ENCODE measurements around the gene KRTAP4-7.
"Not testable (repeated sequence)": the region's sequence is repeated elsewhere in the genome, so short reads cannot be mapped to it uniquely, and the experiment has no call there.

The KRTAP4-7 gene

DNA sequence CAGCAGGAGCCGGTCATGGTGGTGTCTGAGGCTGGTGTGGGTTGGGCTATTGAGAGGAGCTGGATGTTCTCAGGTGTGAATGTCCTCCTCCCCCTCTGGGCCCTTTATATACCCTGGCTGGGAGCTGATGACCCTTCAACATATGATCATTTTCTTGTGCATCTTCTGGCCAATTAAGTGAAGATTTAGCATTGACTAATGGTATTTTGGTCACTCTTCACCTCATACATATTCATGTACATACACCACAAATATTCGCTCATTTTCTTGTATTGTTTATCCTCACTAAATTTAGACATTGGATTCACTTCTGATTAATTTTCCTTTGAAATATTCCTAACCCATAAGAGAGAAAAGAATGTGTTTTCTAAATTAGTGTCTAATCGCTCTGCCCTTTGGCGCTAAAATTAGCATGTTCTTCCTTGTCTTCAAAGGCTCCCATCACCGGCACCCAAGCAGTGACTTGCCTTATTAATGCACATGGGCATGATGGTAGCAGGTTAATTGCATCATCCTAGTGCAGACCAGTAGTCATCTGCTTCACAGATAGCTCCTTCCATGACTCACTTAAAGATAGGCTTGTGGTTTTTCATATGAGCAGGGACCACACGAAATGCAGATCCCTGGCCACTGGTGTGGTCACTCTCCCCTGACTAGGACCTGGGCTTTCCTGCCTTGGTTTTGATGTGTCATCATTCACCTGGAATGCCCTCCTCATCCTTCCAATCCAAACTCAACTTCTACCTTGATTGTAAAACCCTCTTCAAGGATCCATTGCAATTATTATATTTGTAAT is 17.9 kb upstream of the KRTAP4-7 start, which contains the start of gene KRTAP2-4:
Gene KRTAP2-4 (minus strand): TSS at position 51 of the 796 bp plus-strand sequence. CDS start 34 bp downstream, at position 17.
- DNase-seq = peak; percentile 51

GRCh38 chr17:41067281-41067680 is 16.7 kb upstream of the KRTAP4-7 start:
- DNase-seq = no peak

DNA sequence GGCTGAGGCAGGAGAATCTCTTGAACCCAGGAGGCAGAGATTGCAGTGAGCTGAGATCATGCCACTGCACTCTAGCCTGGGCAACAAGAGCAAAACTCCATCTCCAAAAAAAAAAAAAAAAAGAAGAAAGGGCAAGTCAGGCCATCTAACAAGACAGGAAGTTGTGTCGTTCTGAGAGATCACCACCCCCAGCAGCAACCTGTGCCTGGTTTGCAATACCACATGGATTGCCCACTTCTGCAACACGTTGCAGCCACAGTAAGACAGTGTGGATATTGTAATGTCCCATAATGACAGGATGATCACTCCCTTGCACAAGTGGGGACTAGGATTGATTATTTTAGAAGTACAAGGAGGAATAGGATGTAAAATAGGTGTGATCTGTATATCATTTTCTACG is 14.9 kb upstream of the KRTAP4-7 start:
- peak; percentile 14 for DNase-seq

DNA sequence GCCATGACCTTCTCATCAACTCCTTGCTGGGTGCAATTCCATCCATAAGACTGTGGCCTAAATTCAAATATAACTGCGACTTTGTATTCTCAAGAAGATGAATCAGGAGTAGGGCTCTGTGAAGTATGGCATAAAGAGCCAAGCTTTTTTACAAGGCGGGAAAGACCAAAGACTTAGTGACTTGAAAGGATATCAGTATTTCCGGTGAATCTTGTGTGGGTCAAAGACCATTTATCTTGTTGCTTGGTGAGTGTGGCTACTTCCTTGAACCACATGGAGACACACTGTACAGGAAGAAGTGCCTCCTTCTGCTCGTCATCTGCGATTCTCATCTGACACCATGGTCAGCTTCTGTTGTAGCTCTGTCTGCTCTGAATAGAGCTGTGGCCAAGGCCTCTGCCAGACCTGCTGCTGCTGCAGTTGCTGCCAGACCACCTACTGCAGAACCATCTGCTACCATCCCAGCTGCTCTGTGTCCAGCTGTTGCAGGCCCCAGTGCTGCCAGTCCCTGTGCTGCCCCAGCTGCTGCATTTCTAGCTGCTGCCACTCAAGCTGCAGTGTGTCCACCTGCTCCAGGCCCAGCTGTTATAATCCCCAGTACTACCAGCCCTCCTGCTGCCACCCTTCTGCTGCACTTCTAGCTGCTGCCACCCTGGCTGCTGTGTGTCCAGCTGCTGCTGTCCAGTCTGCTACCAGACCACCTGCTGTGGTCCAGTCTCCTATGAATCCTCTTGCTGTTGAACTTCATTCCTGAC is 12.2 kb upstream of the KRTAP4-7 start:
- DNase-seq = no peak

GRCh38 chr17:41073676-41074075 is 10.3 kb upstream of the KRTAP4-7 start:
- no peak for DNase-seq

DNA sequence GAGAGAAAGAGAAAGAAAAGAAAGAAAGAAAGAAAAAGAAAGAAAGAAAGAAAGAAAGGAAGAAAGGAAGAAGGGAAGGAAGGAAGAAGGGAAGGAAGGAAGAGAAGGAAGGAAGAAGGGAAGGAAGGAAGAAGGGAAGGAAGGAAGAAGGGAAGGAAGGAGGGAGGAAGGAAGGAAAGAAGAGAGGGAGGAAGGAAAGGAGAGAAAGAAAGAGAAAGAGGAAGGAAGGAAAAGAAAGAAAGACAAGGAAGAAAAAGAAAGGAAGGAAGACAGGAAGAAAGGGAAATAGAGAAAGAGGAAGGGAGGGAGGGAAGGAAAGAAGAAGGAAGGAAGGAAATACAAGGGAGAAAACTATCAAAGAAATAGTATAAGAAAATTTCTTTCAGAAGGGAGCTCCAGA is 7.2 kb upstream of the KRTAP4-7 start:
- DNase-seq = no peak

DNA sequence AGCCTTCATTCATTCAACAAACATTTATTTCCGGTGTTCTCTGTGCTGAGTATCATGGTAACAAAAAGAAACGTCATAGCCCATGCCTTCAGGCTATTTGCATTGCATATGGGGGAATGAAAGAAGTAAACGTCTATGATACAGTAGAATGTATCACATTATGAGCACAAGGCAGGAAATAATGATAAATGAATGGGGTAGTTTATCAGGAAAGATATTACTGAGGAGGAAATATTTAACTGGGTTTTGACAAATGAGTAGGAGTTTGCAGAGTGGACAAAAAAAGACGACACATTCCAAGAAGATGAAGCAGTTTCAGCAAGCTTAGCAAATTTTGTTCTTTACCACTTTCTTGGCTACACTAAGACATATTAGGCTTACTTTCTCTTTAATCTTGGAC is 1.3 kb upstream of the KRTAP4-7 start:
- no peak for DNase-seq

DNA sequence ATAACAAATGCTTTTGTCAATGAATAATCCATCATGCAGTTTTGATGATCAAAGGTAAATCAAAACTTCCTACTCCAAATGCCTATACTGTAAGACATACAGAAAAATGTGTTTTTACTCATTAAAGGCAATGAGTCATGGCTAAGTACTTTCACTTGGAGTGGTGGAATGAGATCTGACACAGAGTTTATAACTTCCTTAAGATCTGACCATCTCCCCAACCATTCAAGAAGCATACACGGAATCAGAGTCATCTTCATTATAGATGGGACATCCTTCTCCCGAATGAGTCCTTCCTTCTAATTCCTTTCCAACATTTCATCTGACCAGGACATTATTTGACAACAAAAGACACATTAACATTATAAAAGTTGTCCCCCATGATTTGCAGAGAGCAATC is 523 bp upstream of the KRTAP4-7 start:
- not testable (repeated sequence) for DNase-seq

GRCh38 chr17:41088760-41089352 is 4.9 kb downstream of the KRTAP4-7 start:
- DNase-seq = not testable (repeated sequence)

DNA sequence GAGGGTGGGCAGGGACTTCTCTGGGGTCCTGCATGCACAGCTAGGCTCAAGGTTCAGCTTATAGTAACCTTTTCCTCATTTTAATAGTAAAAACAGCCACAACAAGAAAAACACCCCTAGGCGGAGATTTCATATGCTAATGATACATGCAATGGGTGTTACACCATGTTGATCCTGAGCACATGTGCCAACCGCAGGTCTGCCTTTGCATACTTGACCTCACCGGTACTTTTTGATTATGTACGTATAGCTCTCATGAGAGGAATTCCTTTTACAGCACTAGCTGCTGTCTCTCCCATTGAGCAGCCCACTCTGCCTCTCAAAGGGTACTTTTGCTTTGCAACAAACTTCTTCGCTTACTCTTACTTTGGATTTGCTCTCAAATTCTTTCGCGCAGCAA is 12.1 kb downstream of the KRTAP4-7 start:
- no peak for DNase-seq

DNA sequence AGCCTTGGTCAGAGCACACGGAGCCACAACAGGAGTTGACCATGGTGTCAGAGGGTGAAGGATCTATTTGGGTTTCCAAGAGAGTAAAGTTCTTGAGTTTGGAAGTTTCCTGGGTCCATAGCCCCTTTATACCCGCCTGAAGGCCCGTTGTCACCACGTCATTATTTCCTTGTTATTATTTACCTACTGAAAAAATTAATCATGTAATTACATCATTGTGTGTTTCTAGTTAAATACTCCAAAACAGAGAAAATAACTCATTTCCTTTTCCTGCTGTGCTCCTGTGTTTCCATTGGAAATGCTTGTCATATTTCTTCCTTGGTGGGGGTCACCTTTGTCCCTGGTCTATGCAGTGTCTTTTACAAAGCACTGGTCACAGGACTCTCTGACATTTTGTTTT is 14.1 kb downstream of the KRTAP4-7 start, which contains the start of gene KRTAP4-8:
Gene KRTAP4-8 (minus strand): TSS at position 101 of the 400 bp plus-strand sequence. CDS start 58 bp downstream, at position 43.
- DNase-seq = no peak

DNA sequence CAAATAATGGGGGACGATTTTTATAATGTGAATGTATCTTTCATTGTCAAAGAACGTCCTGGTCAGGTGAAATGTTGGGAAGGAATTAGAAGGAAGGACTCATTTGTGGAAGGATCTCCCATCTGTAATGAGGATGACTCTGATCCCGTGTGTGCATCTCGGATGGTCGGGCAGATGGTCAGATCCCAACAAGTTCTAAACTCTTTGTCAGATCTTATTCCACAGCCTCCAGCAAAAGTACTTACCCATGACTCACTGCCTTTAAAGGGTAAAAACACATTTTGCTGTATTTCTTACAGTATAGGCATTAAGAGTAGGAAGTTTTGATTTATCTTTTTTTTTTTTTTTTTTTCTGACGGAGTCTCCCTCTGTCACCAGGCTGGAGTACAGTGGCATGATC is 14.5 kb downstream of the KRTAP4-7 start:
- DNase-seq = no peak

DNA sequence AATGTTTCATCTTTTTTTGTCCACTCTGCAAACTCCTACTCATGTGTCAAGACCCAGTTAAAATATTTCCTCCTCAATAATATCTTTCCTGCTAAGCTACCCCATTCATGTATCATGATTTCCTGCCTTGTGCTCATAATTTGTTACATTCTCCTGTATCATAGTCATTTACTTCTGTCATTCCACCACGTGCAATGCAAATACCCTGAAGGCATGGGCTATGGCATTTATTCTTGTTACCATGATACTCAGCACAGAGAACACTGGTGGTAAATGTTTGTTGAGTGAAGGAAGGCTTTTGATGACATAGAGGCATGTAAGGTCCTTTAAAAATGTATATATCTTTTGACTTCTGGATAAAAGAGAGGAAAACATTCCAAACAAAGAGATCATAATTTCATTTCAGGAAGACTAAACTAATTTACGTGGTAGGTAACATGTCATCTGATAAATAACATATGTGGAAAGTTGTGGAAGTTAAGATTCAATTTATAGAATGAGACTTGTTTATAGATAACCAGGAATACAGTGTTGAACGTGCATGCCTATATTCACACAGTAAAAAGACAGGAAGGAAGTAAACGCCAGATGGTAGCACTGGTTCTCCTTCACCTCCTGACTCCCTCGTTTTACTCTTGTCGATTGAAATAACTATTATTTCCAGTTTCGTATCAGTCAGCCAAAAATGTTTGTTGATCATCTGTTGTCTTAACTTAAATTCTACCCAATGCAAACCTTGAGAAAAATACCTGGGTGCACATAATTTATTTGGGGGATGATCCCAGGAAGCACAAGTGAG is 15.9 kb downstream of the KRTAP4-7 start:
- DNase-seq = peak; percentile 10

GRCh38 chr17:41101586-41102259 is 17.8 kb downstream of the KRTAP4-7 start, which contains the start of gene KRTAP4-16:
KRTAP4-16 (minus strand) TSS chr17:41102209; CDS start chr17:41102209, 0 bp downstream.
- DNase-seq = no peak

- DNase-seq = no peak
Observed at GRCh38 chr17:41103896-41104295, 19.9 kb downstream of the KRTAP4-7 start.

DNA sequence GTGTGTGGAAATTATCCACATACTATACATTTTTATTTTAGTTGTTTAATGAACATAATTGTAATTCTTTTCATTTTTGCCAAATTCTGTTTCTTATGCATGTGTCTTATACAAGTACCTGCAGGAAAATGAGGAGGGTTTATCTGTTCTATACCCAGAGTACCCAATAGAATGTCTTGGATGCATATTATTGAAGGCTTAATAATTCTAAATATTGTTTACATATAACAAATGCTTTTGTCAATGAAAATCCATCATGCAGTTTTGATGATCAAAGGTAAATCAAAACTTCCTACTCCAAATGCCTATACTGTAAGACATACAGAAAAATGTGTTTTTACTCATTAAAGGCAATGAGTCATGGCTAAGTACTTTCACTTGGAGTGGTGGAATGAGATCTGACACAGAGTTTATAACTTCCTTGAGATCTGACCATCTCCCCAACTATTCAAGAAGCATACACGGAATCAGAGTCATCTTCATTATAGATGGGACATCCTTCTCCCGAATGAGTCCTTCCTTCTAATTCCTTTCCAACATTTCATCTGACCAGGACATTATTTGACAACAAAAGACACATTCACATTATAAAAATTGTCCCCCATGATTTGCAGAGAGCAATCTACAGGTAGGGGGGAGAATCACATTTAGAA is 20.6 kb downstream of the KRTAP4-7 start:
- DNase-seq = not testable (repeated sequence)

DNA sequence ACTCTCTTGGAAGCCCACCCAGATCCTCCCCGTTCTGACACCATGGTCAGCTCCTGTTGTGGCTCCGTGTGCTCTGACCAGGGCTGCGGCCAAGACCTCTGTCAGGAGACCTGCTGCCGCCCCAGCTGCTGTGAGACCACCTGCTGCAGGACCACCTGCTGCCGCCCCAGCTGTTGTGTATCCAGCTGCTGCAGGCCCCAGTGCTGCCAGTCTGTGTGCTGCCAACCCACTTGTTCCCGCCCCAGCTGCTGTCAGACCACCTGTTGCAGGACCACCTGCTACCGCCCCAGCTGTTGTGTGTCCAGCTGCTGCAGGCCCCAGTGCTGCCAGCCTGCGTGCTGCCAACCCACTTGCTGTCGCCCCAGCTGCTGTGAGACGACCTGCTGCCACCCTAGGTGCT is 21.4 kb downstream of the KRTAP4-7 start, which contains the start of gene KRTAP4-9:
Gene KRTAP4-9 (plus strand): TSS at position 43 of the 400 bp plus-strand sequence. CDS start 0 bp downstream, at position 43.
- not testable (repeated sequence) for DNase-seq

- no peak for DNase-seq
Observed at GRCh38 chr17:41107941-41108450, 24.0 kb downstream of the KRTAP4-7 start.

DNA sequence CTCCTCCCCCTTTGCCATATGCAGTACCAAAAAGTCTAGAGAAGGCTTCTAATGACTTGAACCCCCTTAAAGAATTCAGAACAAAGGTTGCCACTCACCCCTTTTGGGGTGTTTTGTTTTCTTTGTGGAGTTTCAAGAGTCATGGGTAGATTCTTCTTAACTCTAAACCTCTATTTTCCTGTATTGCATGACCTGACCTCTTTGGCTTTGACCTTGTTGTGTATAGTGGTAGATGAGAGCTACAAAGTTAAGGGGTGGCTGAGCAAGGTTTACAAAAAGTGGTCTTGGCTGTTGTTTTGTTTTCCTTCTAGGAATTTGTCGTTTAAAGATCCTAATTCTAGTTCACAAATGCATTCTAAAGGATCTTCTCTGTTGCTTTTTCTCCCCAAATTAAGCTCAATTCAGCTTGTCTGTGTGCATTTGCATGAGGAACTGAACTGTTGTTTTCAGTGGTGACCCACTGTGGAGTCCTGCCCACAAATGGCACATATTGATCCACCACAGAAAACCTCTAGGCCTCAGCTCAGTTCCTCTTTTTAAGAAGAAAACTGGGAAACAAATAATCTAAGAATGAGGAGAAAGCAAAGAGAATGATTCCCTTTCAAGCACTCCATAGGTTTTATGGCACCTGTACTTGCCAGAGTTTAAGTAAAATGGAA is 24.9 kb downstream of the KRTAP4-7 start:
- not testable (repeated sequence) for DNase-seq

DNA sequence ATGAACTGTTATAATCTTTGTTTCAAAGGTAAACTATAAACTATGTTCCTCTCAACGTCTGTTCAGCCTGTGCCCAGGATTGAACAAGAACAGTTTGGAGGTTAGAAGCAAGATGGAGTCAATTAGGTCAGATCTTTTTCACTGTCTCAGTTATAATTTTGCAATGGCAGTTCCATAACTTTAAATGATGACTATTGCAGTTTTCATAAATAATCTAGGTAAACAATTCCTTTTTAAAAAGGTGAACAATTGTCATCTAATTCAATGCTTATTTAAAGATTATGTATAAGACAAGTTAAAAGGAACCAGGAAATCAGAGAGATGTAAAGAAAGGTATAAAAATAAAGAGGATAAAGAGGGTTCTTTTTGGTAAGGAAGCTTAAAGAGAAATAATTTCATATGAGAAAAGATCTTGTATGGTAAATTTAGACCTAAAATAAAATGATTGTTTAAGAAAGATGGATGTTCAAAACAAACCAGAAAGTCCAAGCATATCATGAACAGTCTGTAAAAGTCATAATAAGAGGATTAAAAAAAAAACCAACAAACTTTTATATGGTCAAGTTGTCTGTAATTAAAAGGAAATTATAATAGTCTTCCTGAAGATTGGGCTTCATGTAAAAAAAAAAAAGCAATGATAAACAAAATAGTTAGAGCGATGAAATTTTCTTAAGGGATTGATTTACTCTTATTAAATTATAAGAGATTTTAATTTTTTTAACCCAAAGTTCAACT is 27.4 kb downstream of the KRTAP4-7 start:
- DNase-seq = no peak

All from hematopoietic multipotent progenitor cell treated with erythropoietin and hydrocortisone succinate and interleukin-3 and kit ligand, for 4 days (in vitro differentiated cells).